T-helper 1 cell (primary cell): ENCODE results near the gene LAMTOR4.

Experiments used
- DNase-seq, 5 donors: peaks; one replicate each; pipeline ENCODE4 v3.0.0-alpha.2; 2012 to 2020

The LAMTOR4 gene

GRCh38 chr7:100153708-100154535 lies 5.2 kb downstream of the LAMTOR4 start:
- no peak for DNase-seq

GRCh38 chr7:100154651-100155491 lies 6.2 kb downstream of the LAMTOR4 start:
- DNase-seq: no peak

- DNase-seq: no peak
These were observed 7.0 kb downstream of the LAMTOR4 start for GRCh38 chr7:100155553-100156317.

- peak in 1 of 5 donors; percentile 14 for DNase-seq
These were observed 7.8 kb downstream of the LAMTOR4 start for GRCh38 chr7:100156331-100157068.

GRCh38 chr7:100157069-100157333 lies 8.3 kb downstream of the LAMTOR4 start:
- DNase-seq: no peak

- DNase-seq: no peak
These were observed 8.9 kb downstream of the LAMTOR4 start for GRCh38 chr7:100157334-100158228.

GRCh38 chr7:100158229-100159098 lies 9.7 kb downstream of the LAMTOR4 start, which contains the start of gene TRAPPC14:
Gene TRAPPC14, minus strand, starts transcription at chr7:100158723. Its CDS starts 224 bp downstream, at chr7:100158499.
- peak; percentile 76 to 89 (median 87) for DNase-seq

GRCh38 chr7:100159099-100159623 lies 10.4 kb downstream of the LAMTOR4 start:
- no peak for DNase-seq

GRCh38 chr7:100160067-100160466 lies 11.3 kb downstream of the LAMTOR4 start:
- DNase-seq: no peak

- DNase-seq: peak in 1 of 5 donors; percentile 32
These were observed 14.4 kb downstream of the LAMTOR4 start for GRCh38 chr7:100163006-100163531.

- no peak for DNase-seq
These were observed 15.2 kb downstream of the LAMTOR4 start for GRCh38 chr7:100163871-100164270.

GRCh38 chr7:100166317-100166940 lies 17.7 kb downstream of the LAMTOR4 start:
- DNase-seq: peak in 2 of 5 donors; percentile 12 to 48

GRCh38 chr7:100166970-100167911 lies 18.5 kb downstream of the LAMTOR4 start:
- no peak for DNase-seq

GRCh38 chr7:100167912-100168323 lies 19.2 kb downstream of the LAMTOR4 start:
- DNase-seq: no peak

- no peak for DNase-seq
These were observed 20.6 kb downstream of the LAMTOR4 start for GRCh38 chr7:100169147-100169850.

- no peak for DNase-seq
These were observed 21.6 kb downstream of the LAMTOR4 start for GRCh38 chr7:100170101-100170897.
